ENCODE measurements around the gene TSTD2.

The TSTD2 gene

DNA sequence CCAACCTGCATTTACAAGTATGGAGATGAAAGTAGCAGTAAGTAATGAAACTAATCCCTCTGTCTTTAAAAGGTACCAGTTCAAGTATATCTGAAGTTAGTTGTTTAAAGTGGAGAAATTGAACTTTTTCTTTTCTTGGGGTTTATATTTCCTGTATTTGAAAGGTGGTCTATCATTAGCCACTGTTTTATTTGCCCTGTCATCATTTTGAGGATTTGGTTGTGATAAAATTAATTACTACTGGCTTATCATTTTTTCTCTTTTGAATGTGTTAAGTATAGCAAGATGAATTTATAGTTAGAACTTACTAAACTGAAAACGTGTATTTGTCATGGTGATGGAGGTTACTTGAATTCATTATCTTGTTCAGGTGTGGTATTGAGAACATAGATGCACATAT, 25.5 kb upstream of the TSTD2 start:
- H3K27me3 ChIP-seq (ENCODE audit: insufficient read depth, low read length), result no peaks in the 10 kb centered on the region
- no peak overlapping the region for H3K27ac ChIP-seq (ENCODE audit: low read depth, low read length, poor library complexity, severe bottlenecking)
- no peaks in the 10 kb centered on the region for H3F3A ChIP-seq (ENCODE audit: insufficient read depth, low read length)
- H3K9me2 ChIP-seq (ENCODE audit: low read depth, low read length), result no peaks in the 10 kb centered on the region
- H3K9me3 ChIP-seq (ENCODE audit: low read length), result no peaks in the 10 kb centered on the region
- H3K4me1 ChIP-seq (ENCODE audit: insufficient read depth, low read length, severe bottlenecking), result no peaks in the 10 kb centered on the region
- H3K9ac ChIP-seq (ENCODE audit: low read length), result no peak overlapping the region
- H2AFZ ChIP-seq (ENCODE audit: low read length), result no peak overlapping the region
- TF ChIP-seq EZH2 (IDR thresholded peaks at IDR 0.05; ENCODE audit: borderline replicate concordance, low read length), result no peak
- TF ChIP-seq, protein P1, sequence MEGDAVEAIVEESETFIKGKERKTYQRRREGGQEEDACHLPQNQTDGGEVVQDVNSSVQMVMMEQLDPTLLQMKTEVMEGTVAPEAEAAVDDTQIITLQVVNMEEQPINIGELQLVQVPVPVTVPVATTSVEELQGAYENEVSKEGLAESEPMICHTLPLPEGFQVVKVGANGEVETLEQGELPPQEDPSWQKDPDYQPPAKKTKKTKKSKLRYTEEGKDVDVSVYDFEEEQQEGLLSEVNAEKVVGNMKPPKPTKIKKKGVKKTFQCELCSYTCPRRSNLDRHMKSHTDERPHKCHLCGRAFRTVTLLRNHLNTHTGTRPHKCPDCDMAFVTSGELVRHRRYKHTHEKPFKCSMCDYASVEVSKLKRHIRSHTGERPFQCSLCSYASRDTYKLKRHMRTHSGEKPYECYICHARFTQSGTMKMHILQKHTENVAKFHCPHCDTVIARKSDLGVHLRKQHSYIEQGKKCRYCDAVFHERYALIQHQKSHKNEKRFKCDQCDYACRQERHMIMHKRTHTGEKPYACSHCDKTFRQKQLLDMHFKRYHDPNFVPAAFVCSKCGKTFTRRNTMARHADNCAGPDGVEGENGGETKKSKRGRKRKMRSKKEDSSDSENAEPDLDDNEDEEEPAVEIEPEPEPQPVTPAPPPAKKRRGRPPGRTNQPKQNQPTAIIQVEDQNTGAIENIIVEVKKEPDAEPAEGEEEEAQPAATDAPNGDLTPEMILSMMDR (IDR thresholded peaks at IDR 0.05; ENCODE audit: low read length), result no peak
- H4K20me1 ChIP-seq (ENCODE audit: insufficient read depth, low read length), result no peaks in the 10 kb centered on the region
- H3K4me2 ChIP-seq (ENCODE audit: low read length), result no peak overlapping the region
- peaks cover 99% of the 10 kb centered on the region for H3K36me3 ChIP-seq (ENCODE audit: insufficient read depth, low read length)
- no peaks in the 10 kb centered on the region for H3K79me2 ChIP-seq (ENCODE audit: insufficient read depth, low read length)
- no peak overlapping the region for H3K4me3 ChIP-seq (ENCODE audit: low read depth, low read length, poor library complexity, severe bottlenecking)

DNA sequence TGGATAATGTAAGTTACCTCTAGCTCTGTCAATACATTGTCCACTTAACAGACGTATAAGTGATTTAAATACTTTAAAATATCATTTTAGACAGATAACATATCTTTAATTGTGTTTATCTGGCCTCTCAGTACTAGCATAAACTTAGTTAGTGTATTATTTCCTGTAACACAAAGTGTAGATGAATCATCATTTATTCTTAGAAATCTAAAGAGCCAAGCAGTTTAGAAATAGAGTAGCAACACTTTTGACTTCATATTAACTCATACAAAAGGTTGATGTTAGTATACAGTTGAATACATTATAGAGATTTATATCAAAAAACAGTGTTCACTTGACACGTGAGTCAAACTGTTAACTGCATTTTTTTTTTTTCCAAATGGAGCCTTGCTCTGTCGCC, 18.5 kb upstream of the TSTD2 start:
- no peak overlapping the region for H3K4me2 ChIP-seq (ENCODE audit: low read length)
- peaks cover 98% of the 10 kb centered on the region for H3K36me3 ChIP-seq (ENCODE audit: insufficient read depth, low read length)
- TF ChIP-seq, protein P1 (IDR thresholded peaks at IDR 0.05; ENCODE audit: low read length), result no peak
- TF ChIP-seq EZH2 (IDR thresholded peaks at IDR 0.05; ENCODE audit: borderline replicate concordance, low read length), result no peak
- no peaks in the 10 kb centered on the region for H3K4me1 ChIP-seq (ENCODE audit: insufficient read depth, low read length, severe bottlenecking)
- no peaks in the 10 kb centered on the region for H4K20me1 ChIP-seq (ENCODE audit: insufficient read depth, low read length)
- H2AFZ ChIP-seq (ENCODE audit: low read length), result no peak overlapping the region
- no peak overlapping the region for H3K27ac ChIP-seq (ENCODE audit: low read depth, low read length, poor library complexity, severe bottlenecking)
- H3K27me3 ChIP-seq (ENCODE audit: insufficient read depth, low read length), result no peaks in the 10 kb centered on the region
- H3K79me2 ChIP-seq (ENCODE audit: insufficient read depth, low read length), result no peaks in the 10 kb centered on the region
- no peaks in the 10 kb centered on the region for H3K9me2 ChIP-seq (ENCODE audit: low read depth, low read length)
- no peaks in the 10 kb centered on the region for H3K9me3 ChIP-seq (ENCODE audit: low read length)
- no peak overlapping the region for H3K4me3 ChIP-seq (ENCODE audit: low read depth, low read length, poor library complexity, severe bottlenecking)
- H3F3A ChIP-seq (ENCODE audit: insufficient read depth, low read length), result no peaks in the 10 kb centered on the region
- H3K9ac ChIP-seq (ENCODE audit: low read length), result no peak overlapping the region

DNA sequence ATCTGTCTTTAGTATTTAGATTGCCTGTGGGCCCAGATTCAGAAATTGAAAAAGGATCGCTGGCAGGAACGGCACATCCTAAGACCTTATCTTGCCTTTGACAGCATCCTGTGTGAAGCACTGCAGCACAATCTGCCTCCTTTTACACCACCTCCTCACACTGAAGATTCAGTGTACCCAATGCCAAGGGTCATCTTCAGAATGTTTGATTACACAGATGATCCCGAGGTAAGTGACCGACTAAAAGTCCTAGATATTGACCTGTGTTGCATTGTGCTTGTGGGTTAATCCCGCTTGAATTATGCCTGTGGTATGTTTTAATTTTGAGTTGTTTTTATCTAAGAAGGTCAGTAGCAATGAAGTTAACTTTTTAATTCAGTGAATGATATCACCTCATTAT, 14.8 kb upstream of the TSTD2 start:
- H4K20me1 ChIP-seq (ENCODE audit: insufficient read depth, low read length), result no peaks in the 10 kb centered on the region
- H3K4me3 ChIP-seq (ENCODE audit: low read depth, low read length, poor library complexity, severe bottlenecking), result no peak overlapping the region
- peaks cover 92% of the 10 kb centered on the region for H3K36me3 ChIP-seq (ENCODE audit: insufficient read depth, low read length)
- H3K27ac ChIP-seq (ENCODE audit: low read depth, low read length, poor library complexity, severe bottlenecking), result no peak overlapping the region
- no peaks in the 10 kb centered on the region for H3F3A ChIP-seq (ENCODE audit: insufficient read depth, low read length)
- no peaks in the 10 kb centered on the region for H3K9me2 ChIP-seq (ENCODE audit: low read depth, low read length)
- TF ChIP-seq, protein P1 (IDR thresholded peaks at IDR 0.05; ENCODE audit: low read length), result no peak
- TF ChIP-seq EZH2 (IDR thresholded peaks at IDR 0.05; ENCODE audit: borderline replicate concordance, low read length), result no peak
- H3K9ac ChIP-seq (ENCODE audit: low read length), result no peak overlapping the region
- no peak overlapping the region for H3K4me2 ChIP-seq (ENCODE audit: low read length)
- no peaks in the 10 kb centered on the region for H3K27me3 ChIP-seq (ENCODE audit: insufficient read depth, low read length)
- H3K9me3 ChIP-seq (ENCODE audit: low read length), result no peaks in the 10 kb centered on the region
- H2AFZ ChIP-seq (ENCODE audit: low read length), result no peak overlapping the region
- H3K79me2 ChIP-seq (ENCODE audit: insufficient read depth, low read length), result no peaks in the 10 kb centered on the region
- no peaks in the 10 kb centered on the region for H3K4me1 ChIP-seq (ENCODE audit: insufficient read depth, low read length, severe bottlenecking)
